Endodermal cell (in vitro differentiated cells): Measurements from ENCODE around the gene ADGB. TPM values are rescaled to one million over a fixed set of nuclear protein-coding genes. Genes with fewer than 3 reads are reported as not detected.

Experiments
- DNase-seq: peaks from one replicate; pipeline ENCODE4 v3.0.0-alpha.2; 2017
- H3K27ac ChIP-seq: 2 replicates; pipeline ENCODE4 v1.5.1; 2013; ENCODE audit warnings: mild to moderate bottlenecking, low read depth, low read length, moderate library complexity
- H3K27me3 ChIP-seq: 2 replicates; pipeline ENCODE4 v1.6.1; 2013; ENCODE audit warnings: mild to moderate bottlenecking, low read length, moderate library complexity; ENCODE audit not compliant: insufficient read depth, control insufficient read depth, poor library complexity, severe bottlenecking
- H3K36me3 ChIP-seq: 2 replicates; pipeline ENCODE4 v1.7.0; 2013; ENCODE audit warnings: mild to moderate bottlenecking, low read length, moderate library complexity; ENCODE audit not compliant: control insufficient read depth, insufficient read depth
- H3K4me1 ChIP-seq: one replicate; pipeline ENCODE4 v1.7.0; 2013; ENCODE audit warnings: low read length; ENCODE audit not compliant: control insufficient read depth, insufficient read depth
- H3K4me3 ChIP-seq: 2 replicates; pipeline ENCODE4 v1.5.1; 2013; ENCODE audit warnings: mild to moderate bottlenecking, low read length, moderate library complexity
- H3K9ac ChIP-seq: 2 replicates; pipeline ENCODE4 v1.6.1; 2013; ENCODE audit warnings: mild to moderate bottlenecking, low read length, moderate library complexity; ENCODE audit not compliant: poor library complexity, severe bottlenecking; ENCODE audit errors: extremely low read depth
- H3K9me3 ChIP-seq: 2 replicates; pipeline ENCODE4 v1.6.1; 2013; ENCODE audit warnings: mild to moderate bottlenecking, low read length, moderate library complexity; ENCODE audit not compliant: control insufficient read depth
- H3K27ac Mint-ChIP-seq: 2 replicates; pipeline ENCODE4 v1.8.0; 2020; ENCODE audit warnings: mixed read lengths
- H3K27me3 Mint-ChIP-seq: 2 replicates; pipeline ENCODE4 v1.8.0; 2021; ENCODE audit warnings: mild to moderate bottlenecking, mixed read lengths; ENCODE audit not compliant: insufficient read depth
- H3K36me3 Mint-ChIP-seq: 2 replicates; pipeline ENCODE4 v1.8.0; 2020; ENCODE audit warnings: low read depth, mixed read lengths
- H3K4me1 Mint-ChIP-seq: 2 replicates; pipeline ENCODE4 v1.8.0; 2020; ENCODE audit warnings: mixed read lengths
- H3K4me3 Mint-ChIP-seq: 2 replicates; pipeline ENCODE4 v1.8.0; 2020; ENCODE audit warnings: mild to moderate bottlenecking, moderate library complexity, mixed read lengths
- H3K9me3 Mint-ChIP-seq: 2 replicates; pipeline ENCODE4 v1.8.0; 2020; ENCODE audit warnings: mild to moderate bottlenecking, mixed read lengths
- WGBS, 2 experiments: methylation state at CpG; one replicate each; pipeline versions ENCODE4 v1.1.5 to v1.1.7; 2013; ENCODE audit warnings: missing lambda C conversion rate in 2 of 2, mixed read lengths in 1 of 2; ENCODE audit not compliant: insufficient coverage in 1 of 2, insufficient read length in 1 of 2; 5-methylcytosine and 5-hydroxymethylcytosine counted together
- total RNA-seq, 2 donors: library from RNA; stranded (reverse); fragmentation: NEBNext Ultra II Directional in 1 of 2; extraction: Animal tissue kit (Norgen Biotek cat#: 25700) in 1 of 2; gene quantifications; 2 replicates in 1 of 2; 3 replicates in 1 of 2; pipeline ENCODE4 v1.2.1, GENCODE V29; 2021
- TF ChIP-seq, protein P1 (sequence below): fragments of 200-600 bp; sonication (generic); conservative IDR thresholded peaks from 2 replicates; pipeline ENCODE4 v1.5.0; 2021; ENCODE audit warnings: antibody characterized with exemption, mild to moderate bottlenecking

ADGB gene
- total RNA-seq, 2 donors from 2014 or later: 0.37 to 1.3 TPM

- no peaks in the 10 kb centered on the region for H3K27me3 ChIP-seq
- H3K4me3 Mint-ChIP-seq: no peak overlapping the region
- peaks cover 3% of the 10 kb centered on the region for H3K9me3 Mint-ChIP-seq
- peaks cover 5% of the 10 kb centered on the region for H3K9me3 ChIP-seq
- H3K4me3 ChIP-seq: no peak overlapping the region
- DNase-seq: no peak
- no peaks in the 10 kb centered on the region for H3K36me3 Mint-ChIP-seq
- no peaks in the 10 kb centered on the region for H3K36me3 ChIP-seq
- H3K27ac ChIP-seq: no peak overlapping the region
- H3K4me1 ChIP-seq: no peaks in the 10 kb centered on the region
- 92 to 97% methylated on average over 4 of the region's 4 CpGs for WGBS, 2 experiments
- H3K9ac ChIP-seq: no peak overlapping the region
- no peaks in the 10 kb centered on the region for H3K4me1 Mint-ChIP-seq
- TF ChIP-seq, protein P1, sequence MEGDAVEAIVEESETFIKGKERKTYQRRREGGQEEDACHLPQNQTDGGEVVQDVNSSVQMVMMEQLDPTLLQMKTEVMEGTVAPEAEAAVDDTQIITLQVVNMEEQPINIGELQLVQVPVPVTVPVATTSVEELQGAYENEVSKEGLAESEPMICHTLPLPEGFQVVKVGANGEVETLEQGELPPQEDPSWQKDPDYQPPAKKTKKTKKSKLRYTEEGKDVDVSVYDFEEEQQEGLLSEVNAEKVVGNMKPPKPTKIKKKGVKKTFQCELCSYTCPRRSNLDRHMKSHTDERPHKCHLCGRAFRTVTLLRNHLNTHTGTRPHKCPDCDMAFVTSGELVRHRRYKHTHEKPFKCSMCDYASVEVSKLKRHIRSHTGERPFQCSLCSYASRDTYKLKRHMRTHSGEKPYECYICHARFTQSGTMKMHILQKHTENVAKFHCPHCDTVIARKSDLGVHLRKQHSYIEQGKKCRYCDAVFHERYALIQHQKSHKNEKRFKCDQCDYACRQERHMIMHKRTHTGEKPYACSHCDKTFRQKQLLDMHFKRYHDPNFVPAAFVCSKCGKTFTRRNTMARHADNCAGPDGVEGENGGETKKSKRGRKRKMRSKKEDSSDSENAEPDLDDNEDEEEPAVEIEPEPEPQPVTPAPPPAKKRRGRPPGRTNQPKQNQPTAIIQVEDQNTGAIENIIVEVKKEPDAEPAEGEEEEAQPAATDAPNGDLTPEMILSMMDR: no peak
- H3K27me3 Mint-ChIP-seq: no peaks in the 10 kb centered on the region
- no peak overlapping the region for H3K27ac Mint-ChIP-seq
Observed at GRCh38 chr6:146651482-146651863, 52.7 kb downstream of the ADGB start.

- Histone ChIP-seq H3K27ac (no peak overlapping the region), H3K4me1 (no peaks in the 10 kb centered on the region), H3K27me3 (no peaks in the 10 kb centered on the region), H3K9ac (no peak overlapping the region), H3K9me3 (no peaks in the 10 kb centered on the region), H3K36me3 (no peaks in the 10 kb centered on the region), H3K4me3 (no peak overlapping the region)
- TF ChIP-seq, protein P1: no peak
- DNase-seq: no peak
- Mint-ChIP-seq H3K27ac (no peak overlapping the region), H3K36me3 (no peaks in the 10 kb centered on the region), H3K27me3 (no peaks in the 10 kb centered on the region), H3K4me1 (no peaks in the 10 kb centered on the region), H3K4me3 (no peak overlapping the region), H3K9me3 (no peaks in the 10 kb centered on the region)
- WGBS, 2 experiments: 94 to 96% methylated on average over 3 of the region's 3 CpGs
Observed at GRCh38 chr6:146657432-146657831, 58.7 kb downstream of the ADGB start.

DNA sequence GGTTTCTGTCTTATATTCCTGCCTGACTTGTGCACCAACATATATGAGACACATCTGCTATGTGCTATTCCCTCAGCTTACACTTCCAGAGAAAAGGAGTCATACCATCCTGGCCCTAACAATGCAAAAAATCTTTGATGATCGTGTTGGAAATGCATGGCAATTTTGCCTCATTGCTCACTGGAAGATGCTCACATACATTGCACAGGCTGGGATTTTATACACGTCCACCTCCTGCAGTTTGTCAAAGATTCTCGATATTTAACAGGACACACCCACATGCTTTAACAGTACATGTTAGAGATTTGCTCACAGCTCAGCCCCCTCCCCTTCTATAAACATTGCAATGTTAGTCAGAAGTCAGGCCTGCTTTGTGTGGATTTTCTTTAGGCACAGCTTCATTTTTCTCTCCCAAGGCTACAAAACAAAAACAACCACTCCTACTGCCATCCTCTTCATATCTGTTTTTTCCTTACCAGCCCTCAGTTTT lies 66.1 kb downstream of the ADGB start:
- Histone ChIP-seq H3K27ac (no peak overlapping the region), H3K4me3 (no peak overlapping the region), H3K9me3 (no peaks in the 10 kb centered on the region), H3K4me1 (no peaks in the 10 kb centered on the region), H3K36me3 (no peaks in the 10 kb centered on the region), H3K27me3 (no peaks in the 10 kb centered on the region), H3K9ac (no peak overlapping the region)
- no peaks in the 10 kb centered on the region for H3K36me3 Mint-ChIP-seq
- no peak for DNase-seq
- no peak overlapping the region for H3K4me3 Mint-ChIP-seq
- WGBS, 2 experiments: 78 to 87% methylated on average over 3 of the region's 3 CpGs
- no peaks in the 10 kb centered on the region for H3K9me3 Mint-ChIP-seq
- TF ChIP-seq, protein P1: no peak
- H3K27ac Mint-ChIP-seq: no peak overlapping the region
- no peaks in the 10 kb centered on the region for H3K27me3 Mint-ChIP-seq
- H3K4me1 Mint-ChIP-seq: peaks cover 4% of the 10 kb centered on the region
